Activated naive CD4-positive, alpha-beta T cell treated with anti-CD3 and anti-CD28 coated beads for 36 hours (primary cell): ENCODE results near the gene TAS1R3. TPM values are rescaled to one million over a fixed set of nuclear protein-coding genes. Genes with fewer than 3 reads are reported as not detected.

Source experiments
- microRNA-seq: library from miRNA; unstranded; fragments of <30 nt; microRNA quantifications from one replicate; pipeline ENCODE4 v1.2.0, GENCODE V29; 2022; ENCODE audit warnings: borderline microRNAs expressed, borderline replicate concordance
- total RNA-seq, 2 experiments: library from RNA; stranded (reverse); gene quantifications; one replicate each; pipeline ENCODE4 v1.2.3, GENCODE V29; 2021

Gene TAS1R3
- total RNA-seq, 2 experiments from 2014 or later, result 0.10 to 0.14 TPM

Small RNAs within 50 kb of the gene (microRNA-seq; reads per million reads assigned to microRNA genes)
- gene MIR6726 (1.6 reads per million), gene MIR6727 (not detected), gene MIR6808 (not detected)

Other genes with a start within 250 kb of the TAS1R3 start
- 10 to 100 TPM; 14.9 to 18.6 TPM for gene C1orf159, start 215.2 kb upstream of the TAS1R3 start, total RNA-seq
- not detected for gene TTLL10, start 157.4 kb upstream of the TAS1R3 start, total RNA-seq
- 10 to 100 TPM; 30.7 to 31.0 TPM for gene TNFRSF18, start 124.7 kb upstream of the TAS1R3 start, total RNA-seq
- gene TNFRSF4, start 117.1 kb upstream of the TAS1R3 start, total RNA-seq, result 100 to 1,000 TPM; 107 to 110 TPM
- gene SDF4, start 99.3 kb upstream of the TAS1R3 start, total RNA-seq, result 10 to 100 TPM; 74.7 to 79.5 TPM
- gene B3GALT6, start 99.0 kb upstream of the TAS1R3 start, total RNA-seq, result 1 to 10 TPM; 8.7 to 9.9 TPM
- 1 to 10 TPM; 6.0 to 7.8 TPM for gene C1QTNF12, start 84.6 kb upstream of the TAS1R3 start, total RNA-seq
- gene UBE2J2, start 57.4 kb upstream of the TAS1R3 start, total RNA-seq, result 10 to 100 TPM; 48.5 to 49.7 TPM
- 1 to 10 TPM; 5.6 to 7.6 TPM for gene SCNN1D, start 50.8 kb upstream of the TAS1R3 start, total RNA-seq
- gene ACAP3, start 23.4 kb upstream of the TAS1R3 start, total RNA-seq, result 10 to 100 TPM; 24.1 to 25.3 TPM
- 10 to 100 TPM; 17.0 to 17.6 TPM for gene PUSL1, start 22.7 kb upstream of the TAS1R3 start, total RNA-seq
- gene INTS11, start 6.6 kb upstream of the TAS1R3 start, total RNA-seq, result 100 to 1,000 TPM; 117 to 118 TPM
- 1 to 10 TPM; 5.6 to 5.7 TPM for gene CPTP, start 6.5 kb upstream of the TAS1R3 start, total RNA-seq
- 10 to 100 TPM; 33.4 to 35.0 TPM for gene DVL1, start 18.1 kb downstream of the TAS1R3 start, total RNA-seq
- under 1 TPM; 0.54 to 0.57 TPM for gene MXRA8, start 27.3 kb downstream of the TAS1R3 start, total RNA-seq
- 100 to 1,000 TPM; 108 TPM for gene AURKAIP1, start 43.9 kb downstream of the TAS1R3 start, total RNA-seq
- 100 to 1,000 TPM in 1 of 2 experiments, 10 to 100 TPM in 1; 97.7 to 108 TPM for gene CCNL2, start 68.1 kb downstream of the TAS1R3 start, total RNA-seq
- 100 to 1,000 TPM; 103 to 107 TPM for gene MRPL20, start 76.0 kb downstream of the TAS1R3 start, total RNA-seq
- gene ANKRD65, start 90.0 kb downstream of the TAS1R3 start, total RNA-seq, result not detected
- under 1 TPM; 0.72 to 0.74 TPM for gene VWA1, start 104.4 kb downstream of the TAS1R3 start, total RNA-seq
- gene ATAD3C, start 118.4 kb downstream of the TAS1R3 start, total RNA-seq, result under 1 TPM; 0.42 to 0.57 TPM
- 10 to 100 TPM; 32.7 to 38.7 TPM for gene ATAD3B, start 140.5 kb downstream of the TAS1R3 start, total RNA-seq
- gene ATAD3A, start 180.9 kb downstream of the TAS1R3 start, total RNA-seq, result 10 to 100 TPM; 39.4 to 41.0 TPM
- not detected for gene TMEM240, start 209.3 kb downstream of the TAS1R3 start, total RNA-seq
- 10 to 100 TPM; 91.6 to 95.9 TPM for gene SSU72, start 243.6 kb downstream of the TAS1R3 start, total RNA-seq